Glomerular visceral epithelial cell (primary cell): ENCODE data around the gene FCRL4.
"Not testable (repeated sequence)": the region's sequence is repeated elsewhere in the genome, so short reads cannot be mapped to it uniquely, and the experiment has no call there.

ENCODE experiments used
- DNase-seq: peaks from one replicate; pipeline ENCODE4 v3.0.0-alpha.2; 2016; ENCODE audit errors: extremely low spot score

FCRL4 gene

DNA sequence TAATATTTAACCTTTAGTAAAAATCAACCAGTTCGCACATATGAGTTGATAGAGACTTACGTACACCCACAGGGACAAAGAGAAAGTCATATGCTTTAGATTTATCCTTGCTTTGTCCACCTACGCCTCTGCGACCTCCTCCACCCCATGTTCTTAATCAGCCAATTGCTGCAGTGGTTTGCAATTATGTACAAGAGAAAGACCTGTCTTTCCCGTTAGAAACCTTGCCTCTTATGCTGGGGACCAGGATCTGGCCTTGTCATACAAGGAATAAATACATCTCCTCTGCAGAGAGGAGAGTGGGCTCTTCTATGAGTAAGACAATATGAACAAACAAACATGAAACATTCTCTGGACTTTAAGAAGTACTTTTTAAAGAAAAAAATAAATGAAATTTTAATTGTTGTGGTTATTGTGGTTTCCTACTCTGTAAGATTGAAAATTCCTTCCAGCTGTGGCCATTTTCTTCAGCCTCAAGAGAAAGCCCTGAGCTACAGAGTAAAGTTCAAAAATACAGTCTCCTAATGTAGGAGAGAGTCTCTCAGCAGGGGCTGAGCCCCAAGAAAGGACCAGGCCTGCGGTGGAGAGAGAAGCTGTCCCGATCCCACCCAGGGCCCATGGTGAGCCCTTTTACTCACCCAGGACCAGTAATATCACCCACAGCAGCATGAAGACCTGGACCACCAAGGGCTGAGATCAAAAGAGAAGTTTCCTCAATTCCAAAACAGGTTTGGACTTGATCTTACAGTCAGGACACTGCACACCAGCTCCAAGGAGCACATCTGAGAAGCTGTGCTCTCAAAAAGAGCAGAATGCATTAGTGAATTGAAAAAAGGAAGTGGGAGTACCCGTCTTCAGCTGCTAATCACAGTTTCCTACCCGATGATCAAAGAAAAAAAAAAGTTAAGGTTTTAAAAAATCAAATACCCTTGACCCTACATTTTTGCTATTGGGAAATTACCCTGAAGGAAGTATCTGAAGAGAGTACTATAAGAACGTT lies 45.9 kb downstream of the FCRL4 start, which contains the start of gene FCRL5:
FCRL5 (minus strand) TSS at position 822 of the 1,000 bp plus-strand sequence; CDS start at position 669, 153 bp downstream.
- no peak for DNase-seq

- not testable (repeated sequence) for DNase-seq
Measured at GRCh38 chr1:157548081-157548480, 49.8 kb downstream of the FCRL4 start.

- peak; percentile 40 for DNase-seq
Measured at GRCh38 chr1:157542676-157543075, 55.2 kb downstream of the FCRL4 start.

DNA sequence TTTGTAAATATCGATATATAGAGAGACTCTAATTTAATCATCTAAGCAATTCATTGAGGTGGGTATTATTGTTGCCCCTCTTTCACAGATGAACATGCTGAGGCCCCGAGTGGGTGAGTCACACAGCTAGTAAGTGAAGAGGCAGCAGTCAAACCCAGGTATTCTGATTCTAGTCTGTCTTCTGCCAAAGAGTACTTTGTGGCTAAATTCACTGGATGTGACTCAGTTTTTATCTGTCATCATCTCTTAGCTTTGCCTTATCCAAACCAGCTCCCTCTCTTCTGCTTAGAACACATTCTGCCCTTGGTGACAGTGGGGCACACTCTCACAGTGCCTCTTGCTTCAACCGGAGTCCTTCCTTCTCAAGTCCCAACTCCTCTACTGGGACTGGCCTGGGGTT lies 57.0 kb downstream of the FCRL4 start:
- DNase-seq = no peak

DNA sequence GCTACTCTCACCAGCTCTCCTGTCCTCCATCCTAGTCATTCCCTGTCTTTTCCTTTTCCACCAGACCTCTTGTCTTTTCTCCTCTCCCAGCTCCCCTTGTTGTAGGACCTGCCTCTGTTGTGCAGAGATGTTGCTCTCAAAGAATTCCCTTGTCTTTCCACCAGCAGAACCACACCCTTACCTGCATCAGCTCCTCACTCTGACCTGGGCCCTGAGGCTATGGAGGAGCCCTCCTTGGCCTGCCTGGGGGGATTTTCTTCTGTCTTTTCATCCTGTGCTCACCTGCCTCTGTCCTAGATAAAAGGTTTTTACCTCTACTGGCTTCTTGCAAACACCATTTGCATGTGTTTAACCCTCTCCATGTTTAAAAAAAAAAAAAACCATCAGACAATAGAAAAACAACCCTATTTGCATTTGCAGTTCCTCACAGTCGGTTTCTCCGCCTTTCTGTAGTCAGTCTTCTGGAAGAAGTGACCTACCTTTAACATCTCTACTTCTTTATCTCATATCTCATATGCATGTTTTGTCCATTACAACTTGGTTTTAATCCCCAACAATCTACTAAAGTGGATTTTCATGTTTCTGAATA lies 57.6 kb downstream of the FCRL4 start:
- no peak for DNase-seq

- no peak for DNase-seq
Measured at GRCh38 chr1:157539568-157539967, 58.3 kb downstream of the FCRL4 start.

- DNase-seq = no peak
Measured at GRCh38 chr1:157532569-157532968, 65.3 kb downstream of the FCRL4 start.

GRCh38 chr1:157523774-157524493 lies 74.0 kb downstream of the FCRL4 start:
- no peak for DNase-seq
